Heart left ventricle (tissue), 13 donors: Measurements from ENCODE around the gene USP40.

Source experiments
- CTCF ChIP-seq, 12 donors: fragments of 200-600 bp; sonication (generic) in 4 of 12; IDR thresholded peaks; one replicate each; pipeline versions ENCODE4 v1.5.0 to v1.8.0; 2018 to 2022; ENCODE audit warnings: antibody characterized with exemption in 12 of 12, mild to moderate bottlenecking in 5 of 12
- POLR2A ChIP-seq, 2 donors: fragments of 450-650 bp; IDR thresholded peaks; one replicate each; pipeline ENCODE4 v1.6.1; 2017; ENCODE audit warnings: antibody characterized with exemption in 2 of 2, mild to moderate bottlenecking in 2 of 2, moderate library complexity in 2 of 2
- donor health status: ischemic (EF 13 %, LVEDD 7.1; RV severe dilation, severe dysfunction).
- donor health status: DM: no; HTN: yes; CAD: no.
- donor health status: DM: no; HTN: no; CAD: no.
- donor health status: ischemic (EF 25% LVEDD 6.9; RV normal size, moderate dysfunction).
- donor health status: ischemic (EF 25% LVEDD 5.7; RV mildly dilated, moderate dysfunction).
- donor health status: ischemic (EF 35%, LVEDD 5.7; RV mildly dilated, moderate dysfunction).
- donor health status: nonischemic (EF 11% LVEDD 7.7; RV severe dilation, severe dysfunction).
- donor health status: DM: yes; HTN: yes; CAD: no.
- donor health status: PGD.
- donor health status: ischemic (EF 29% LVEDD 5.4; RV normal size, mild dysfunction).
- donor health status: nonischemic (EF 23%, LVEDD 6.1; RV moderate dilation, normal function).

GRCh38 chr2:233495503-233496496 is 70.8 kb downstream of the USP40 start:
- TF ChIP-seq CTCF (IDR thresholded peaks at IDR 0.05) (no peak), POLR2A (IDR thresholded peaks at IDR 0.05) (no peak)
